ENCODE data around the gene IRX6. TPM values are rescaled to one million over a fixed set of nuclear protein-coding genes. Genes with fewer than 3 reads are reported as not detected.

The IRX6 gene
- total and polyA plus RNA-seq, 2 experiments from 2014 or later: 0.10 TPM; not detected in 1

DNA sequence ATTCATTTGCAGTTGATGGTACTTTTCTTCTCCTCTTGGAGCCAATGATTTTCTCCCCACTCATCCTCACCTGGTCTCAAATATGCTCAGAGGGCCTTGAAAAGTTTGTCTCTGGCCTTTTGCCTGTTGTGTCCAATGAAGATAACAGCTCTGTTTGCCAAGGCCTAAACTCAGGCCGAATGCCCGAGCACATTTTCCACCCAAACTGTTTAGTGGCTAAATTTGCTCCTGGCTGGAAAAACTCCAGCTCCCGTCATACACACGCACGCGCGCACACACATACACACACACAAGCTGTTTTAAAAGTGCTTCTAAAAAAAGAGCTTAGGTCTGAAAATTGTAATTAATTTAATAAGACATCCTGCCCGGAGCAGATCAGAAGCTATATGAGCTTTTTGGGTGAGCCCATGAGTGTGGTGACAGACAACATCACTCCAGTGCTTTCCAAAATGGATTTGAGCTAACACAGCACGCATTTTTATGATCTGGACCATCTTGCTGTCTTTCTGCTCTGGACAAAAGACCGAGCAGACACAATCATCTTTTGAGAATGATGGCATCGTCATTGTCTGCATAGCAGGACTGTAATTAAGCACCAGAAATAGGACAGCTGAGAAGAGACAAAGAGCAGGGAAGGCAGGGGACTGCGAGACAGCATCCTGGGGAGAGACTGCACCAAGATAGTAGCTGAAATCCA lies 48.9 kb downstream of the IRX6 start (continued):
- no peak for TF ChIP-seq NANOG (IDR thresholded peaks at IDR 0.05; ENCODE audit: borderline replicate concordance)
- TF ChIP-seq EZH2 (IDR thresholded peaks at IDR 0.05; ENCODE audit: low read depth, unreplicated experiment): no peak
- no peak for TF ChIP-seq JUNB (IDR thresholded peaks at IDR 0.05; ENCODE audit: unreplicated experiment)
- no peak for TF ChIP-seq ZNF114 (CRISPR knock-in tag; IDR thresholded peaks at IDR 0.05)
- no peak for TF ChIP-seq EZH2phosphoT487 (IDR thresholded peaks at IDR 0.05; ENCODE audit: unreplicated experiment)
- TF ChIP-seq ZNF331 (CRISPR knock-in tag; IDR thresholded peaks at IDR 0.05; ENCODE audit: low read depth): no peak
- TF ChIP-seq, protein P1, sequence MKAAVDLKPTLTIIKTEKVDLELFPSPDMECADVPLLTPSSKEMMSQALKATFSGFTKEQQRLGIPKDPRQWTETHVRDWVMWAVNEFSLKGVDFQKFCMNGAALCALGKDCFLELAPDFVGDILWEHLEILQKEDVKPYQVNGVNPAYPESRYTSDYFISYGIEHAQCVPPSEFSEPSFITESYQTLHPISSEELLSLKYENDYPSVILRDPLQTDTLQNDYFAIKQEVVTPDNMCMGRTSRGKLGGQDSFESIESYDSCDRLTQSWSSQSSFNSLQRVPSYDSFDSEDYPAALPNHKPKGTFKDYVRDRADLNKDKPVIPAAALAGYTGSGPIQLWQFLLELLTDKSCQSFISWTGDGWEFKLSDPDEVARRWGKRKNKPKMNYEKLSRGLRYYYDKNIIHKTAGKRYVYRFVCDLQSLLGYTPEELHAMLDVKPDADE (IDR thresholded peaks at IDR 0.05): no peak
- TF ChIP-seq, protein P2, sequence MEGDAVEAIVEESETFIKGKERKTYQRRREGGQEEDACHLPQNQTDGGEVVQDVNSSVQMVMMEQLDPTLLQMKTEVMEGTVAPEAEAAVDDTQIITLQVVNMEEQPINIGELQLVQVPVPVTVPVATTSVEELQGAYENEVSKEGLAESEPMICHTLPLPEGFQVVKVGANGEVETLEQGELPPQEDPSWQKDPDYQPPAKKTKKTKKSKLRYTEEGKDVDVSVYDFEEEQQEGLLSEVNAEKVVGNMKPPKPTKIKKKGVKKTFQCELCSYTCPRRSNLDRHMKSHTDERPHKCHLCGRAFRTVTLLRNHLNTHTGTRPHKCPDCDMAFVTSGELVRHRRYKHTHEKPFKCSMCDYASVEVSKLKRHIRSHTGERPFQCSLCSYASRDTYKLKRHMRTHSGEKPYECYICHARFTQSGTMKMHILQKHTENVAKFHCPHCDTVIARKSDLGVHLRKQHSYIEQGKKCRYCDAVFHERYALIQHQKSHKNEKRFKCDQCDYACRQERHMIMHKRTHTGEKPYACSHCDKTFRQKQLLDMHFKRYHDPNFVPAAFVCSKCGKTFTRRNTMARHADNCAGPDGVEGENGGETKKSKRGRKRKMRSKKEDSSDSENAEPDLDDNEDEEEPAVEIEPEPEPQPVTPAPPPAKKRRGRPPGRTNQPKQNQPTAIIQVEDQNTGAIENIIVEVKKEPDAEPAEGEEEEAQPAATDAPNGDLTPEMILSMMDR (conservative IDR thresholded peaks at IDR 0.05; ENCODE audit: low read depth in 2 of 2): no peak

DNA sequence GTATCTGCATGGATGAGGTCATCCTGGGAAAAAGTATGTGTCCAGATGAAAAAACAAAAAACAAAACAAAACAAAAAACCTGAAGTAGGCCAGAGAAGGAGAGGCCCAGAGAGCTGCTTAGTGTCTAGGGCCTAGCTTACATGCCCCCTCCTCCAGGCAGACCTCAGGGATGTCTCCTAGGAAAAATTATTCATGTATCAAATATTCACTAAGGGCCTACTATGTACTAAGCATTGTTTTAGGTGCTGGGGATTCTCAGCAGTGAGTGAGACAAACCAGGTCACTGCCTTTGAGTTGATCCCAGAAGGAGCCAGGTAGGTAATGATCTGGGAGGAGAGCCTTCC lies 49.5 kb downstream of the IRX6 start:
- no peaks in the 10 kb centered on the region for H3K36me3 Mint-ChIP-seq (ENCODE audit: low read depth)
- peaks cover 10% of the 10 kb centered on the region for H3K27me3 Mint-ChIP-seq (ENCODE audit: insufficient read depth, low read depth, poor library complexity)
- no peaks in the 10 kb centered on the region for H3K36me3 ChIP-seq (ENCODE audit: insufficient read depth)
- H3K79me2 ChIP-seq (replicated peaks; ENCODE audit: insufficient read depth): no peaks in the 10 kb centered on the region
- ATAC-seq: no peak
- no peak overlapping the region for H3K4me3 ChIP-seq
- no peak overlapping the region for H3K4me2 ChIP-seq
- no peak overlapping the region for H3K4me3 Mint-ChIP-seq
- no peak overlapping the region for H3K27ac ChIP-seq (ENCODE audit: low read depth)
- peaks cover 21% of the 10 kb centered on the region; the same call in 1 of the 2 replicates for H3K27me3 ChIP-seq (ENCODE audit: insufficient read depth)
- peaks cover 24% of the 10 kb centered on the region for H3K4me1 Mint-ChIP-seq
- no peaks in the 10 kb centered on the region for H4K20me1 ChIP-seq (replicated peaks; ENCODE audit: insufficient read depth)
- no peaks in the 10 kb centered on the region for H3K9me3 Mint-ChIP-seq
- H2AFZ ChIP-seq: no peak overlapping the region
- H3F3A ChIP-seq (replicated peaks; ENCODE audit: low read depth): no peaks in the 10 kb centered on the region
- no peak overlapping the region for H3K27ac Mint-ChIP-seq
- DNase-seq (ENCODE audit: low spot score): no peak
- H3K9me2 ChIP-seq (ENCODE audit: insufficient read depth): no peaks in the 10 kb centered on the region
- peaks cover 21% of the 10 kb centered on the region for H3K4me1 ChIP-seq (ENCODE audit: insufficient read depth)
- TF ChIP-seq, protein P3, sequence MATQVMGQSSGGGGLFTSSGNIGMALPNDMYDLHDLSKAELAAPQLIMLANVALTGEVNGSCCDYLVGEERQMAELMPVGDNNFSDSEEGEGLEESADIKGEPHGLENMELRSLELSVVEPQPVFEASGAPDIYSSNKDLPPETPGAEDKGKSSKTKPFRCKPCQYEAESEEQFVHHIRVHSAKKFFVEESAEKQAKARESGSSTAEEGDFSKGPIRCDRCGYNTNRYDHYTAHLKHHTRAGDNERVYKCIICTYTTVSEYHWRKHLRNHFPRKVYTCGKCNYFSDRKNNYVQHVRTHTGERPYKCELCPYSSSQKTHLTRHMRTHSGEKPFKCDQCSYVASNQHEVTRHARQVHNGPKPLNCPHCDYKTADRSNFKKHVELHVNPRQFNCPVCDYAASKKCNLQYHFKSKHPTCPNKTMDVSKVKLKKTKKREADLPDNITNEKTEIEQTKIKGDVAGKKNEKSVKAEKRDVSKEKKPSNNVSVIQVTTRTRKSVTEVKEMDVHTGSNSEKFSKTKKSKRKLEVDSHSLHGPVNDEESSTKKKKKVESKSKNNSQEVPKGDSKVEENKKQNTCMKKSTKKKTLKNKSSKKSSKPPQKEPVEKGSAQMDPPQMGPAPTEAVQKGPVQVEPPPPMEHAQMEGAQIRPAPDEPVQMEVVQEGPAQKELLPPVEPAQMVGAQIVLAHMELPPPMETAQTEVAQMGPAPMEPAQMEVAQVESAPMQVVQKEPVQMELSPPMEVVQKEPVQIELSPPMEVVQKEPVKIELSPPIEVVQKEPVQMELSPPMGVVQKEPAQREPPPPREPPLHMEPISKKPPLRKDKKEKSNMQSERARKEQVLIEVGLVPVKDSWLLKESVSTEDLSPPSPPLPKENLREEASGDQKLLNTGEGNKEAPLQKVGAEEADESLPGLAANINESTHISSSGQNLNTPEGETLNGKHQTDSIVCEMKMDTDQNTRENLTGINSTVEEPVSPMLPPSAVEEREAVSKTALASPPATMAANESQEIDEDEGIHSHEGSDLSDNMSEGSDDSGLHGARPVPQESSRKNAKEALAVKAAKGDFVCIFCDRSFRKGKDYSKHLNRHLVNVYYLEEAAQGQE (IDR thresholded peaks at IDR 0.05; ENCODE audit: unreplicated experiment): no peak
- TF ChIP-seq, protein P4, sequence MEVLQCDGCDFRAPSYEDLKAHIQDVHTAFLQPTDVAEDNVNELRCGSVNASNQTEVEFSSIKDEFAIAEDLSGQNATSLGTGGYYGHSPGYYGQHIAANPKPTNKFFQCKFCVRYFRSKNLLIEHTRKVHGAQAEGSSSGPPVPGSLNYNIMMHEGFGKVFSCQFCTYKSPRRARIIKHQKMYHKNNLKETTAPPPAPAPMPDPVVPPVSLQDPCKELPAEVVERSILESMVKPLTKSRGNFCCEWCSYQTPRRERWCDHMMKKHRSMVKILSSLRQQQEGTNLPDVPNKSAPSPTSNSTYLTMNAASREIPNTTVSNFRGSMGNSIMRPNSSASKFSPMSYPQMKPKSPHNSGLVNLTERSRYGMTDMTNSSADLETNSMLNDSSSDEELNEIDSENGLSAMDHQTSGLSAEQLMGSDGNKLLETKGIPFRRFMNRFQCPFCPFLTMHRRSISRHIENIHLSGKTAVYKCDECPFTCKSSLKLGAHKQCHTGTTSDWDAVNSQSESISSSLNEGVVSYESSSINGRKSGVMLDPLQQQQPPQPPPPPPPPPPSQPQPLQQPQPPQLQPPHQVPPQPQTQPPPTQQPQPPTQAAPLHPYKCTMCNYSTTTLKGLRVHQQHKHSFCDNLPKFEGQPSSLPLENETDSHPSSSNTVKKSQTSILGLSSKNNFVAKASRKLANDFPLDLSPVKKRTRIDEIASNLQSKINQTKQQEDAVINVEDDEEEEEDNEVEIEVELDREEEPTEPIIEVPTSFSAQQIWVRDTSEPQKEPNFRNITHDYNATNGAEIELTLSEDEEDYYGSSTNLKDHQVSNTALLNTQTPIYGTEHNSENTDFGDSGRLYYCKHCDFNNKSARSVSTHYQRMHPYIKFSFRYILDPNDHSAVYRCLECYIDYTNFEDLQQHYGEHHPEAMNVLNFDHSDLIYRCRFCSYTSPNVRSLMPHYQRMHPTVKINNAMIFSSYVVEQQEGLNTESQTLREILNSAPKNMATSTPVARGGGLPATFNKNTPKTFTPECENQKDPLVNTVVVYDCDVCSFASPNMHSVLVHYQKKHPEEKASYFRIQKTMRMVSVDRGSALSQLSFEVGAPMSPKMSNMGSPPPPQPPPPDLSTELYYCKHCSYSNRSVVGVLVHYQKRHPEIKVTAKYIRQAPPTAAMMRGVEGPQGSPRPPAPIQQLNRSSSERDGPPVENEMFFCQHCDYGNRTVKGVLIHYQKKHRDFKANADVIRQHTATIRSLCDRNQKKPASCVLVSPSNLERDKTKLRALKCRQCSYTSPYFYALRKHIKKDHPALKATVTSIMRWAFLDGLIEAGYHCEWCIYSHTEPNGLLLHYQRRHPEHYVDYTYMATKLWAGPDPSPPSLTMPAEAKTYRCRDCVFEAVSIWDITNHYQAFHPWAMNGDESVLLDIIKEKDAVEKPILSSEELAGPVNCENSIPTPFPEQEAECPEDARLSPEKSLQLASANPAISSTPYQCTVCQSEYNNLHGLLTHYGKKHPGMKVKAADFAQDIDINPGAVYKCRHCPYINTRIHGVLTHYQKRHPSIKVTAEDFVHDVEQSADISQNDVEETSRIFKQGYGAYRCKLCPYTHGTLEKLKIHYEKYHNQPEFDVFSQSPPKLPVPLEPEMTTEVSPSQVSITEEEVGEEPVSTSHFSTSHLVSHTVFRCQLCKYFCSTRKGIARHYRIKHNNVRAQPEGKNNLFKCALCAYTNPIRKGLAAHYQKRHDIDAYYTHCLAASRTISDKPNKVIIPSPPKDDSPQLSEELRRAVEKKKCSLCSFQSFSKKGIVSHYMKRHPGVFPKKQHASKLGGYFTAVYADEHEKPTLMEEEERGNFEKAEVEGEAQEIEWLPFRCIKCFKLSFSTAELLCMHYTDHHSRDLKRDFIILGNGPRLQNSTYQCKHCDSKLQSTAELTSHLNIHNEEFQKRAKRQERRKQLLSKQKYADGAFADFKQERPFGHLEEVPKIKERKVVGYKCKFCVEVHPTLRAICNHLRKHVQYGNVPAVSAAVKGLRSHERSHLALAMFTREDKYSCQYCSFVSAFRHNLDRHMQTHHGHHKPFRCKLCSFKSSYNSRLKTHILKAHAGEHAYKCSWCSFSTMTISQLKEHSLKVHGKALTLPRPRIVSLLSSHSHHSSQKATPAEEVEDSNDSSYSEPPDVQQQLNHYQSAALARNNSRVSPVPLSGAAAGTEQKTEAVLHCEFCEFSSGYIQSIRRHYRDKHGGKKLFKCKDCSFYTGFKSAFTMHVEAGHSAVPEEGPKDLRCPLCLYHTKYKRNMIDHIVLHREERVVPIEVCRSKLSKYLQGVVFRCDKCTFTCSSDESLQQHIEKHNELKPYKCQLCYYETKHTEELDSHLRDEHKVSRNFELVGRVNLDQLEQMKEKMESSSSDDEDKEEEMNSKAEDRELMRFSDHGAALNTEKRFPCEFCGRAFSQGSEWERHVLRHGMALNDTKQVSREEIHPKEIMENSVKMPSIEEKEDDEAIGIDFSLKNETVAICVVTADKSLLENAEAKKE (CRISPR knock-in tag; IDR thresholded peaks at IDR 0.05): no peak
- TF ChIP-seq JUNB (IDR thresholded peaks at IDR 0.05; ENCODE audit: unreplicated experiment): no peak
- no peak for TF ChIP-seq POLR2AphosphoS5 (IDR thresholded peaks at IDR 0.05; ENCODE audit: low read depth)
- no peak for TF ChIP-seq NANOG (IDR thresholded peaks at IDR 0.05; ENCODE audit: borderline replicate concordance)
- TF ChIP-seq EZH2 (IDR thresholded peaks at IDR 0.05; ENCODE audit: low read depth, unreplicated experiment): no peak
- TF ChIP-seq ZNF114 (CRISPR knock-in tag; IDR thresholded peaks at IDR 0.05): no peak
- no peak for TF ChIP-seq ZNF331 (CRISPR knock-in tag; IDR thresholded peaks at IDR 0.05; ENCODE audit: low read depth)
- TF ChIP-seq STAT1 (IDR thresholded peaks at IDR 0.05; ENCODE audit: unreplicated experiment): no peak

Data from GM23338 (cell line).